Psoas muscle (tissue), 8 donors: ENCODE measurements around the gene IGSF9B. TPM values are rescaled to one million over a fixed set of nuclear protein-coding genes. Genes with fewer than 3 reads are reported as not detected.

Experiments used
- ATAC-seq, 4 donors: fragments of 200-7000 bp; cut with Tn5 transposase; one replicate each; pipeline ENCODE4 v1.9.1; 2020; ENCODE audit warnings: moderate library complexity in 3 of 4, mild to moderate bottlenecking in 2 of 4
- DNase-seq, 2 donors: peaks; one replicate each; pipeline ENCODE4 v3.0.0-alpha.2; 2020
- H3K27ac ChIP-seq: fragments of 200-600 bp; one replicate; pipeline ENCODE4 v1.8.0; 2022
- H3K27me3 ChIP-seq, 3 donors: fragments of 200-600 bp in 1 of 3; one replicate each; pipeline versions ENCODE4 v1.6.1 to v1.8.0; 2013 to 2022; ENCODE audit warnings: low read length in 2 of 3, mild to moderate bottlenecking in 2 of 3, moderate library complexity in 1 of 3; ENCODE audit not compliant: insufficient read depth in 3 of 3
- H3K36me3 ChIP-seq, 2 donors: fragments of 200-600 bp in 1 of 2; one replicate each; pipeline versions ENCODE4 v1.6.1 to v1.8.0; 2013 to 2022; ENCODE audit warnings: low read depth in 1 of 2, mild to moderate bottlenecking in 1 of 2, moderate library complexity in 1 of 2; ENCODE audit not compliant: insufficient read depth in 1 of 2
- H3K4me1 ChIP-seq: fragments of 200-600 bp; one replicate; pipeline ENCODE4 v1.8.0; 2022
- H3K4me3 ChIP-seq: fragments of 200-600 bp; one replicate; pipeline ENCODE4 v1.8.0; 2022; ENCODE audit warnings: mild to moderate bottlenecking
- H3K9me3 ChIP-seq: fragments of 200-600 bp; one replicate; pipeline ENCODE4 v1.8.0; 2022
- WGBS, 3 donors: extraction: QIAGEN DNeasy Blood & Tissue Kit; methylation state at CpG; one replicate each; pipeline versions ENCODE4 v1.1.6 to v1.1.7; 2013; 5-methylcytosine and 5-hydroxymethylcytosine counted together
- intact Hi-C, 2 donors: fragments of 100-400 bp; cut with DNase I; formaldehyde crosslinking; loops; one replicate each; pipeline versions ENCODE4 v1.11.0 to v1.14.2; 2022
- polyA plus RNA-seq, 3 donors: library from polyadenylated mRNA; stranded (reverse); fragments of 200-250 nt; gene quantifications; one replicate each; pipeline ENCODE4 v1.2.3, GENCODE V29; 2013
- total RNA-seq, 4 donors: library from RNA; stranded (reverse); fragmentation: NEBNext Ultra II Directional in 2 of 4; extraction: Animal tissue kit (Norgen Biotek cat#: 25700) in 2 of 4; gene quantifications; one replicate each; pipeline versions ENCODE4 v1.2.1 to v1.2.4, GENCODE V29; 2021 to 2023
- TF ChIP-seq, protein P1 (sequence below): fragments of 200-600 bp; IDR thresholded peaks from one replicate; pipeline ENCODE4 v1.8.0; 2022; ENCODE audit warnings: antibody characterized with exemption
- donor health status: healthy with polysubstance abuse.
- donor health status: DM: no; HTN: no; CAD: no; lungs with moderate emphysema.
- donor health status: Bipolar disorder and iron deficiency.
- donor health status: healthy.
- donor health status: DM: yes; HTN: yes; CAD: no.
- donor health status: DM: no; HTN: no; CAD: no.
- donor health status: DM: no; HTN: no; CAD: no.
- donor health status: DM: yes; HTN: yes; CAD: no.

The IGSF9B gene
- total and polyA plus RNA-seq, 7 donors, result 0.56 to 3.4 (median 0.87) TPM

DNA sequence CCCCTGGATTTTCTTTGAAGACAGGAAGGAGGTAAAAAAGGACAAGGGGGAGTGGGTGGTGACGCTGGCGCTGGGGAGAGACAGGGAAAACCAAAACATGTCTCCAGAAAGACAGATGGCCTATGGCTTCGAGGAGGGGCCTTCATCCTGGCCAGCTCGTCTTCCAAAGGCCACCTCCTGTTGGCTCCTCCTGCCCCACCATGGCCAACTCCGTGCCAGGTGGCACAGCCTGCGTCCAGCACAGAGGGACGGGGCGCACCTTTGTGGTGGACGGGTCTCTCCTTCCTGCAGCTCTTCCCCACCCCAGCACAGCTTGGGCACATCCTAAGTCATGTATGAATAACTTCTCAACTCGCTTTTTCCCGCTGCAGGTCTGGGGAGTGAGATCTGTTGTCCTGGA, 22.7 kb downstream of the IGSF9B start:
- WGBS, 3 donors, result 74 to 81% (median 80%) methylated on average over 11 of the region's 11 CpGs
- DNase-seq, result no peak
- no peak for ATAC-seq
- Histone ChIP-seq H3K9me3 (no peaks in the 10 kb centered on the region), H3K27ac (no peak overlapping the region), H3K36me3 (peaks cover 0 to 18% of the 10 kb centered on the region in 2 donors), H3K4me3 (no peak overlapping the region), H3K27me3 (no peaks in the 10 kb centered on the region), H3K4me1 (no peaks in the 10 kb centered on the region)
- intact Hi-C loops, result no loop called here
- TF ChIP-seq, protein P1, sequence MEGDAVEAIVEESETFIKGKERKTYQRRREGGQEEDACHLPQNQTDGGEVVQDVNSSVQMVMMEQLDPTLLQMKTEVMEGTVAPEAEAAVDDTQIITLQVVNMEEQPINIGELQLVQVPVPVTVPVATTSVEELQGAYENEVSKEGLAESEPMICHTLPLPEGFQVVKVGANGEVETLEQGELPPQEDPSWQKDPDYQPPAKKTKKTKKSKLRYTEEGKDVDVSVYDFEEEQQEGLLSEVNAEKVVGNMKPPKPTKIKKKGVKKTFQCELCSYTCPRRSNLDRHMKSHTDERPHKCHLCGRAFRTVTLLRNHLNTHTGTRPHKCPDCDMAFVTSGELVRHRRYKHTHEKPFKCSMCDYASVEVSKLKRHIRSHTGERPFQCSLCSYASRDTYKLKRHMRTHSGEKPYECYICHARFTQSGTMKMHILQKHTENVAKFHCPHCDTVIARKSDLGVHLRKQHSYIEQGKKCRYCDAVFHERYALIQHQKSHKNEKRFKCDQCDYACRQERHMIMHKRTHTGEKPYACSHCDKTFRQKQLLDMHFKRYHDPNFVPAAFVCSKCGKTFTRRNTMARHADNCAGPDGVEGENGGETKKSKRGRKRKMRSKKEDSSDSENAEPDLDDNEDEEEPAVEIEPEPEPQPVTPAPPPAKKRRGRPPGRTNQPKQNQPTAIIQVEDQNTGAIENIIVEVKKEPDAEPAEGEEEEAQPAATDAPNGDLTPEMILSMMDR, result no peak

DNA sequence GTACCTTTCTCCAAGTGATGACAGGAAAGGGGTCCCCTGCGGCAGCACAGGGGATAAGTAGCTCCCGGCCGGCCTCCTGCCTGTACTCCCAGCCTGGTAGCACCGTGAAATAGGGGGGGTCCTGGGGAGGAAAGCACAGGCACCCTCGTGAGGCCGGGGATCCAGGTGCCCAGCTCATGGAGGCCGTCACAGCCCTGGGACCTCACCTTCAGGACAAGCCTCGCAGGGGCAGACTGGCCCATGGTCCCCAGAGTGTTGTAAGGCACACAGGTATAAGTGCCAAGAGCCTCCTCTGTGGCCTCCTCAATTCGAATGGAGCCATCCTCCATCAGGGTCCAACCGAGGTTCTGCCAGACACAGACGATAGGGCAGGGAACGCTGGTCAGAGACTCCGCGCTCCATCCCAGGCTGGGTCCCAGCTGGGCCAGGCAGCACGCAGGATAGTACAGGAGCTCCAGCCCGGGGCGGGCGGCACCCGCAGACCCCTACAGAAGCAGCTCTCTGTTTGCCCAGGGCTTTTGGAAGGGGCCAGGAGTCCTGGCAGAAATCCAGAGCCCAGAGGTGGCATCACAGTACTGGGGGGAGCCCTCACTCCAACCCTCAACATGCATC, 25.2 kb downstream of the IGSF9B start:
- Histone ChIP-seq H3K4me3 (no peak overlapping the region), H3K4me1 (no peaks in the 10 kb centered on the region), H3K9me3 (no peaks in the 10 kb centered on the region), H3K36me3 (peaks cover 0 to 7% of the 10 kb centered on the region in 2 donors), H3K27me3 (no peaks in the 10 kb centered on the region), H3K27ac (no peak overlapping the region)
- ATAC-seq, result no peak
- no peak for DNase-seq
- TF ChIP-seq, protein P1, result no peak
- WGBS, 3 donors, result 93 to 95% (median 94%) methylated on average over 19 of the region's 19 CpGs
- intact Hi-C loops, result no loop called here

DNA sequence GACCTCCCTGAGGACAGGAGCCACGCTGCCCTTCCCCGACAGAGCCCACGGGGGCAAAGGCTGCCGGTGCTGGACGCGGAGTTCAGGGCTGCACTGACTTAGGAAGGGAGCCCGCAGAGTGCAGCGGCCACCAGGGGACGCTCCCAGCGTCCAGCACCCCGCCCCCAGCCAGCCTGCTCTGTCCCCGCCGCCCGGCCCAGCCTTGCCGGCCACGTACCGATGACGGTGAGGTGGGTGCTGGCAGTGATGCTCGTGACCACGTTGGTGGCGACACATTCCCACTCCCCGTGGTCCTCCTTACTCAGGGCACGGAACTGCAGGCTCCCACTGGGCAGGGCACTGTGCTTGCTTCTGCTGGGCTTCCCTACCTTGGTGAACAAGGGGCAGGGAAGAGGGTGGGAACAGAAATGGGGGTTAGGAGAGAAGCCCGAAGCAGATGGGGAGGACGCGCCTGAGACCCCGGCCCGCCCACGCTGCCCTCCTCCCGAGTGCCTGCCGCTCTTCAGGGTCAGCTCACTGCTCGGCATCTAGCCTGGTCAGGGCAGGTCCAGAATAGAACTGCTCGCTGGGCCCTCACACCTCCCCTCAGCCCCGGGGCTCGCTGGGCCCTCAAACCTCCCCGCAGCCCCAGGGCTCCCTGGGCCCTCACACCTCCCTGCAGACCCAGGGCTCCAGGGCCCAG, 25.9 kb downstream of the IGSF9B start:
- ATAC-seq, result peak in 1 of 4 donors; percentile 49
- no peak overlapping the region for H3K4me3 ChIP-seq
- WGBS, 3 donors, result 70 to 80% (median 74%) methylated on average over 30 to 36 of the region's 36 CpGs
- H3K4me1 ChIP-seq, result no peaks in the 10 kb centered on the region
- no peak for DNase-seq
- no peaks in the 10 kb centered on the region for H3K27me3 ChIP-seq
- H3K27ac ChIP-seq, result no peak overlapping the region
- H3K36me3 ChIP-seq, result peaks cover 0 to 14% of the 10 kb centered on the region in 2 donors
- intact Hi-C loops, result no loop called here
- TF ChIP-seq, protein P1, result no peak
- no peaks in the 10 kb centered on the region for H3K9me3 ChIP-seq

DNA sequence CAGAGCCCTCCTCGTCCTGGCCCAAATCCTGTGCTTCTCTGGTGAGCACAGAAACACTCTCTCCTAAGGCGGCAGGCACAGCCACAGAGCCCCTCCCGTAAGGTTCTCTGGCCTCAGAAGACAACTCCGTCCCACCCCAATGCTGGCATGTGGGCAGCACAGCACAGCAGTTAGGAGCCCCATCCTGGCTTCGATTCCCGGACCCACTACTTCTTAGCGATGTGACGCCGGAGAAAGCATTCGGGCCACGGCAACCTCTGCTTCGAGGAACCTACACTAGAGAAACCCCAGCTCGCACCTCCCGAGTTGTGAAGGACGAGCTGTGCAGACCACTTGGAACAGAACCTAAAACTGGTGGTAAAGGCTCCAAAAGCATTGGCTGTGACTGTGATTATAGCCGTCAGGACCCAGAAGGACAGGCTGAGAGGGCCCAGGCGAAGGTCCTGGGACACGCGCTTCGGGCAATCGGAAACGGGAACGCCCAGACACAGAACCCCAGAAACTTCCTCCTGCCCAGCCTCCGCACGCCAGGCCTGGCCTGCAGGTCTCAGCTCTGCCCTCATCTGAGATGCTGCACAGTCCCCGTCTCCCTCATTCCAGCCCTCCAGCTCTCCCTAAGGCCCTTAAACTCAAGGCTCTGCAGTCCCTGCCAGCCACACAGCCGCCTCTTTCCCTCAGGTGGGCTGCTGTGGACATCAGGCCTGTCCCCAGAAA, 26.6 kb downstream of the IGSF9B start:
- peaks cover 0 to 16% of the 10 kb centered on the region in 2 donors for H3K36me3 ChIP-seq
- TF ChIP-seq, protein P1, result no peak
- H3K4me3 ChIP-seq, result no peak overlapping the region
- WGBS, 3 donors, result 85 to 93% (median 86%) methylated on average over 27 of the region's 27 CpGs
- H3K9me3 ChIP-seq, result no peaks in the 10 kb centered on the region
- no peak for DNase-seq
- no peaks in the 10 kb centered on the region for H3K27me3 ChIP-seq
- intact Hi-C loops, result no loop called here
- H3K4me1 ChIP-seq, result no peaks in the 10 kb centered on the region
- no peak for ATAC-seq
- no peak overlapping the region for H3K27ac ChIP-seq
